Pancreas (tissue), 10 donors: ENCODE results near the gene ZDHHC6. TPM values are rescaled to one million over a fixed set of nuclear protein-coding genes. Genes with fewer than 3 reads are reported as not detected.

Experiments
- ATAC-seq, 4 donors: fragments of 200-7000 bp; cut with Tn5 transposase; one replicate each; pipeline versions ENCODE4 v1.8.0 to v1.9.1; 2020; ENCODE audit warnings: mild to moderate bottlenecking in 4 of 4, moderate library complexity in 4 of 4
- DNase-seq, 6 donors: peaks; one replicate each; pipeline ENCODE4 v3.0.0-alpha.2; 2020
- FAIRE-seq: peaks from 2 replicates; lab custom pipeline; 2012; peaks lifted over from hg19 to GRCh38; lab: Jason Lieb, UNC
- H3K27ac ChIP-seq, 4 donors: fragments of 200-600 bp; sonication (generic); 1 replicate in 3 of 4; 2 replicates in 1 of 4; pipeline versions ENCODE4 v1.5.0 to v1.8.0; 2020
- H3K27me3 ChIP-seq, 4 donors: fragments of 200-600 bp; one replicate each; pipeline ENCODE4 v1.8.0; 2021
- H3K36me3 ChIP-seq, 3 donors: fragments of 200-600 bp; sonication (generic) in 1 of 3; one replicate each; pipeline versions ENCODE4 v1.5.0 to v1.8.0; 2020 to 2021
- H3K4me1 ChIP-seq, 3 donors: fragments of 200-600 bp; one replicate each; pipeline ENCODE4 v1.8.0; 2021
- H3K4me3 ChIP-seq, 4 donors: fragments of 200-600 bp; sonication (generic) in 2 of 4; one replicate each; pipeline versions ENCODE4 v1.5.0 to v1.8.0; 2020 to 2021
- H3K9me3 ChIP-seq, 4 donors: fragments of 200-600 bp; one replicate each; pipeline ENCODE4 v1.8.0; 2021
- WGBS, 2 donors: extraction: QIAGEN DNeasy Blood & Tissue Kit; methylation state at CpG; one replicate each; pipeline ENCODE4 v1.1.7; 2013; 5-methylcytosine and 5-hydroxymethylcytosine counted together
- intact Hi-C, 3 donors: fragments of 100-400 bp; cut with DNase I; formaldehyde crosslinking; loops; one replicate each; pipeline versions ENCODE4 v1.11.1 to v1.14.2; 2022
- polyA plus RNA-seq, 2 donors: library from polyadenylated mRNA; stranded (reverse); fragments of 200-250 nt; gene quantifications; one replicate each; pipeline ENCODE4 v1.2.3, GENCODE V29; 2013
- total RNA-seq, 6 donors: library from RNA; stranded (reverse); fragmentation: NEBNext Ultra II Directional in 4 of 6; extraction: Animal tissue kit (Norgen Biotek cat#: 25700) in 4 of 6; gene quantifications; one replicate each; pipeline versions ENCODE4 v1.2.1 to v1.2.4, GENCODE V29; 2021 to 2023
- TF ChIP-seq, protein P1 (sequence below), 4 donors: fragments of 200-600 bp; sonication (generic) in 3 of 4; IDR thresholded peaks; one replicate each; pipeline versions ENCODE4 v1.5.0 to v1.8.0; 2021; ENCODE audit warnings: antibody characterized with exemption in 4 of 4
- donor health status: healthy with polysubstance abuse.
- donor health status: DM: no; HTN: no; CAD: no; lungs with moderate emphysema.
- donor health status: DM: no; HTN: no; CAD: no.
- donor health status: control.
- donor health status: control.
- donor health status: Bipolar disorder and iron deficiency.
- donor health status: DM: yes; HTN: yes; CAD: no.
- donor health status: DM: no; HTN: no; CAD: no.
- donor health status: DM: no; HTN: no; CAD: no.
- donor health status: DM: yes; HTN: yes; CAD: no.

The ZDHHC6 gene
- total and polyA plus RNA-seq, 8 donors, result 8.0 to 39.2 (median 12.6) TPM

DNA sequence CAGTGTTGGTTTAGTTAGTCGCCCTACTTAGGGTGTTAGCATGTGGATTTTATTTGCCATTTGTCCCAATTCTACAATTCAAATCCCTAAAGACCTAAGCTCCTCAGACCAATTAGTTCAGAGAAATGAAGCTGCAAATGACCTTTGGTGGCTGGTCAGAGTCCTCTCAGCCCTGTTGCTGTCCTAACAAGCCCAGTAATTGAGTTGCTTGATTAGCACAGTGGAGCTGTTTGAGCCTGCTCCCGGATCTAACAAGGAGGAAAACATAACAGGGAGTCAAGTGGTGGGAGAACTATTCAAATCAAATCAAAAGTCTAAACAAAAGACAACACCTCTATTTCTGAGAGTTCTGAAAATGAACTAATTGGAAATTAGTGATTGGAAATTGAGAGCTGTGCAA, 22.1 kb downstream of the ZDHHC6 start:
- FAIRE-seq (no peak), ATAC-seq (no peak), DNase-seq (no peak)
- H3K27ac ChIP-seq, result no peak overlapping the region
- H3K36me3 ChIP-seq, result peaks cover 0 to 5% (median 0%) of the 10 kb centered on the region in 3 donors
- H3K27me3 ChIP-seq, result no peaks in the 10 kb centered on the region
- intact Hi-C loops, result no loop called here
- H3K4me1 ChIP-seq, result no peaks in the 10 kb centered on the region
- H3K9me3 ChIP-seq, result no peaks in the 10 kb centered on the region
- WGBS, 2 donors, result 37 to 43% methylated on average over 2 of the region's 2 CpGs
- no peak overlapping the region for H3K4me3 ChIP-seq
- TF ChIP-seq, protein P1, sequence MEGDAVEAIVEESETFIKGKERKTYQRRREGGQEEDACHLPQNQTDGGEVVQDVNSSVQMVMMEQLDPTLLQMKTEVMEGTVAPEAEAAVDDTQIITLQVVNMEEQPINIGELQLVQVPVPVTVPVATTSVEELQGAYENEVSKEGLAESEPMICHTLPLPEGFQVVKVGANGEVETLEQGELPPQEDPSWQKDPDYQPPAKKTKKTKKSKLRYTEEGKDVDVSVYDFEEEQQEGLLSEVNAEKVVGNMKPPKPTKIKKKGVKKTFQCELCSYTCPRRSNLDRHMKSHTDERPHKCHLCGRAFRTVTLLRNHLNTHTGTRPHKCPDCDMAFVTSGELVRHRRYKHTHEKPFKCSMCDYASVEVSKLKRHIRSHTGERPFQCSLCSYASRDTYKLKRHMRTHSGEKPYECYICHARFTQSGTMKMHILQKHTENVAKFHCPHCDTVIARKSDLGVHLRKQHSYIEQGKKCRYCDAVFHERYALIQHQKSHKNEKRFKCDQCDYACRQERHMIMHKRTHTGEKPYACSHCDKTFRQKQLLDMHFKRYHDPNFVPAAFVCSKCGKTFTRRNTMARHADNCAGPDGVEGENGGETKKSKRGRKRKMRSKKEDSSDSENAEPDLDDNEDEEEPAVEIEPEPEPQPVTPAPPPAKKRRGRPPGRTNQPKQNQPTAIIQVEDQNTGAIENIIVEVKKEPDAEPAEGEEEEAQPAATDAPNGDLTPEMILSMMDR (IDR thresholded peaks at IDR 0.05), result no peak

DNA sequence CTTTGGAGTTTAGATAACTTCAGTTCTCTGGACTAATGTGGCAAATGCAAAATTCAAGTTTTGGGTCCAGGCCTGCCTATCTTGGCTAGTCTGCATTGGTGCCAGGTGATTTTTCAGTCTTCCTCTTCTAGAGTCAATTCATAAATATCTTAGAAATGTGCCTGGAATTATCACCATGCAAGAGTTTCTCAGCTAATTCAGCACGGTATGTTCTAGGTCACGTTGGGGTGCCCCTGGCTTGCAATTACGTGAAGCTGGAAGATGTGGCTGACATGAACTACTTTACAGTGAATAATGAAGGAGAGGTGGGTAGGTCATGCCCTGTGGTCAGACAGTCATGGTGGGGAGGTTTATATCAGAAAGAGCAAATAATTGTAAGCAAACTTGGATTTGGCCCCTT, 25.0 kb downstream of the ZDHHC6 start:
- ATAC-seq, result no peak
- Histone ChIP-seq H3K27me3 (no peaks in the 10 kb centered on the region), H3K4me1 (no peaks in the 10 kb centered on the region), H3K4me3 (no peak overlapping the region), H3K36me3 (peaks cover 0 to 5% (median 0%) of the 10 kb centered on the region in 3 donors), H3K9me3 (no peaks in the 10 kb centered on the region), H3K27ac (no peak overlapping the region)
- intact Hi-C loops, result no loop called here
- TF ChIP-seq, protein P1 (IDR thresholded peaks at IDR 0.05), result no peak
- FAIRE-seq, result no peak
- DNase-seq, result no peak
- 90 to 94% methylated on average over 3 of the region's 3 CpGs for WGBS, 2 donors

DNA sequence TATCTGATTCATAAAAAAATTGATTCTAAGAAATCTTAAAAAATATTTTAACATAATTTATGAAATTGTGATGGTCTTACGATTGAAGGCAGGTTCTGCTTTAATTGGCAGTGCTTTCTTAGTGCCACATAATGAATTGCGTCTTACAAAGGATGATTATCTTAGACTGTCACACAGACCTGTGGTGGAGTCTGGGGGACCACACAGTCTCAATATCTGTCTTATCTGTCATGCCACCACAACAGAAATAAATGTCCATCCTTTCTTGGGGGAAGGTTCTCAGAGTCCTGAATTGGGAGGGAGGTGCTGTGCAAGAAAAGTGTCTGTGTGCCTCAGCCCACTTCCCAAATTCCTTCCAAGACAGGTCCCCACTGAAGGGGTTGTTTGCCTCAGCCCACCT, 34.0 kb downstream of the ZDHHC6 start:
- H3K9me3 ChIP-seq, result no peaks in the 10 kb centered on the region
- no peaks in the 10 kb centered on the region for H3K36me3 ChIP-seq
- H3K27me3 ChIP-seq, result no peaks in the 10 kb centered on the region
- TF ChIP-seq, protein P1 (IDR thresholded peaks at IDR 0.05), result no peak
- no peak overlapping the region for H3K27ac ChIP-seq
- intact Hi-C loops, result no loop called here
- H3K4me1 ChIP-seq, result no peaks in the 10 kb centered on the region
- WGBS, 2 donors, result 75 to 82% methylated on average over 2 of the region's 2 CpGs
- ATAC-seq (no peak), DNase-seq (no peak), FAIRE-seq (no peak)
- no peak overlapping the region for H3K4me3 ChIP-seq

DNA sequence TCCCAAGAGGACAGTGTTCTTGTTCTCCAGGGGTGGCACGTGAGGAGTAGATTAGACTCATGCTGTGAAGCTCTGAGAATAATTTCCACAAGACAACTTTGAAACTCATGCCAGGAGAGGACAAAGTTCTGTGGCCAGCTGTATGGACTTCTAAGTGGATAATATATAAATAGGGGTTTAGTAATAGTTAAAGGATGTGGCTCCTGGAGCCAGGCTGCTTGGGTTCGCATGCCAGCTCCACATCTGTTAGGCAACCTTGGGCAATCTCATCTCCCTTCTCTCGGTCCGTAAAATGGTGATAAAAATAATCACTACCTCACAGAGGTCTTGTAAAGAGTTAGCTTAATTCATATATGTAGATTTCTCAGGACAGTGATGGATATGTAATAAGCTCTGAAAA, 37.0 kb downstream of the ZDHHC6 start:
- H3K9me3 ChIP-seq, result no peaks in the 10 kb centered on the region
- no peak for DNase-seq
- intact Hi-C loops, result no loop called here
- no peaks in the 10 kb centered on the region for H3K27me3 ChIP-seq
- H3K4me1 ChIP-seq, result no peaks in the 10 kb centered on the region
- FAIRE-seq, result no peak
- no peaks in the 10 kb centered on the region for H3K36me3 ChIP-seq
- no peak for ATAC-seq
- 35 to 38% methylated on average over 4 of the region's 4 CpGs for WGBS, 2 donors
- TF ChIP-seq, protein P1 (IDR thresholded peaks at IDR 0.05), result no peak
- no peak overlapping the region for H3K27ac ChIP-seq
- no peak overlapping the region for H3K4me3 ChIP-seq

DNA sequence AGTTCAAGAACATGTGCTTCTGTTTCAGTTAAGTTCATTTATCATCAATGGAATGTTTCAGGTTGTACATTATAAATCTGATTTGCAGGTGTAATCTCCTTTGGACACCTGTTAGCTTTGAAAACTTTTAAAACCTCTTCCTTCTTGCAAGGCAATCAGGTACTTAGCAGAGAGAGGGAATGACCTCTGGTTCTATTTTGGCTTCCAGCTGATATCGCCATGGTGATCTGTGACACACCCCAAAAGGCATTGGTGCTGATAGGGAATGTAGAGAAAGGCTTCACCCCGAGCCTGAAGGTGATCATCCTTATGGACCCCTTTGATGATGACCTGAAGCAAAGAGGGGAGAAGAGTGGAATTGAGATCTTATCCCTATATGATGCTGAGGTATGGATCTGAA, 37.4 kb downstream of the ZDHHC6 start:
- no peak for DNase-seq
- Histone ChIP-seq H3K36me3 (no peaks in the 10 kb centered on the region), H3K4me3 (no peak overlapping the region), H3K27me3 (no peaks in the 10 kb centered on the region), H3K9me3 (no peaks in the 10 kb centered on the region), H3K27ac (no peak overlapping the region), H3K4me1 (no peaks in the 10 kb centered on the region)
- FAIRE-seq, result no peak
- intact Hi-C loops, result no loop called here
- no peak for ATAC-seq
- 44 to 53% methylated on average over 2 of the region's 2 CpGs for WGBS, 2 donors
- TF ChIP-seq, protein P1 (IDR thresholded peaks at IDR 0.05), result no peak
